Glomerular visceral epithelial cell (primary cell): Measurements from ENCODE around the gene NONO.
"Not testable (repeated sequence)": the region's sequence is repeated elsewhere in the genome, so short reads cannot be mapped to it uniquely, and the experiment has no call there.

Experiments used
- DNase-seq: peaks from one replicate; pipeline ENCODE4 v3.0.0-alpha.2; 2016; ENCODE audit errors: extremely low spot score

The NONO gene

DNA sequence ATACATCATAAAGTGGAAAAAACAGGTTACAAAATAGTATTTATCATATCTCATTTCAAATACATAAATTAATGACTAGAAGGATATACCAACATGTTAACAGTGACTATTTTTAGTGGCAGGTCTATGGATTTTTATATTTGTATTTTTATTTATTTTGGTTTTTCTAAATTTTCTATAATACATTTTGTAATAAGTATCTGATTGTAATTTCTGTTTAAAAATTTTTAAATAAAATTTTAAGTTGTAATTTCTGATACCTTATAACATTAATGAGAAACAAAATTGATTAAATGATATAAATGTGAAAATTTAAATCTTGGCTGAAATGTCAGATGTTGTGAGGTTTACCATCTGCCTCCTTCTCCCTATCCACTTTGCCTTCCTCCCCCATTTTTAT, 2.5 kb downstream of the NONO start:
- no peak for DNase-seq

DNA sequence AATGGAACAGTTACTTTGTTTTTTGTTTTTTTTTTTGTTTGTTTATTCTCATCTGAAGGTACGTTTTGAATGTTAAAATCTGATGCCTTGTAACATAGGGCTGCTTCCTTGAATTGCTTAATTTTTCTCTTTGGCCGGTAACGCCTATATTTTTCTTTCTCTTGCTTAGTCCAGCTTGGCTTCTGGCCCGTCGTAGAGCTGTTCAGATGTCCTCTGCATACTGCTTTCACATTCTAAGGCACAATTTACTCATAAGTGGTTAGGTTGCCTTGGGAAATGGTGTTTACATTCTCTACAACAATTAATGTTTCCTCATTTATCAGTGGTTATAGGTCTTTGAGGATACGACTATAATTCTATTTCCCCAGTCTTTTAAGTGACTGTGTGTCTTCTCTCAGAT, 7.9 kb downstream of the NONO start:
- no peak for DNase-seq

DNA sequence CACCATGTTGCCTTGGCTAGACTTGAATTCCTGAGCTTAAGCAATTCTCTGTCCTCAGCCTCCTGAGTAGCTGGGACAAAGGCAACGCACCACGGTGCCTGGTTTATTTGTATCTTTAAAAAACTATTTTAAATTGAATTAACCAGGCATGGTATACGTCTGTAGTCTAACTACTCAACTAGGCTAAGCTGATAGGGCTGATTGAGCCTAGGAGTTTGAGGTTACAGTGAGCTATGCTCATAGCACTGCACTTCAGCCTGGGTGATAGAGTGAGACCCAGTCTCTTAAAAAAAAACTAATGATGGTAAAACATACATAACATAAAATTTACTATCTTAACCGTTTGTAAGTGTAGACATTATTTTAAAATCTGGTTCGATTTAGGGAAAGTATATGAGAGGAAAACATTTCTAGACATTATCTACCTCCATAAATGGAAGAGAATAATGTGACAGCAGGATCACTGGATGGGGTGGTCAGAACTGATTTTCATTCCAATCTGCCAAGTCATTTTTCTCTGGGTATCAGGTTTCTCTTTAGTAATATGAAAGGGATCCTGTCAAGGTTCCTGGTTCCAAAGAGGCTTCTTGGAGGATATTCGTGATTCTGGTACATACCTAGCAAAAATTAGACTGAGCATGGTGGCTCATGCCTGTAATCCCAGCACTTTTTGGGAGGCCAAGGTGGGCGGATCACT, 9.4 kb downstream of the NONO start:
- DNase-seq, result peak; percentile 36

- DNase-seq, result no peak
Observed at GRCh38 chrX:71296806-71297205, 13.4 kb downstream of the NONO start.

DNA sequence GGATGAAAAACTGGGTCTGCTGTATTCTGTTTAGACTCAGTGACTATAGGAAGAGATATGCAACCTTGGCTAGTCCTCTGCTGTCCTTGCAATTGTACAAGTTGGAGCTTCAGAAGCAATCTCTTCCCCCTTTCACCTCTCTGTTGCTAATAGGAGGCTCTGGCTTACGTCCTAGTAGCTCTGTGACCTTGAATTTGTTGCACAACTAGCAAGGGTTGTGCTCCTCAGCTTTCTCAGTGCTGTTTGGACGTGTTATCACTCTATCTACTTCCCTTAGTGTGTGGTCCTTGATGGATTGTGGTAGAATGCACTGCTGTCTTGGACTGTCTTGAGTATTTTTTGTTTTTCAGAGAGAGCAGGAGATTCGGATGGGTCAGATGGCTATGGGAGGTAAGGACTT, 14.7 kb downstream of the NONO start:
- DNase-seq, result no peak

GRCh38 chrX:71300064-71300463, 16.6 kb downstream of the NONO start:
- DNase-seq, result not testable (repeated sequence)

- DNase-seq, result not testable (repeated sequence)
Observed at GRCh38 chrX:71300495-71300894, 17.1 kb downstream of the NONO start.

DNA sequence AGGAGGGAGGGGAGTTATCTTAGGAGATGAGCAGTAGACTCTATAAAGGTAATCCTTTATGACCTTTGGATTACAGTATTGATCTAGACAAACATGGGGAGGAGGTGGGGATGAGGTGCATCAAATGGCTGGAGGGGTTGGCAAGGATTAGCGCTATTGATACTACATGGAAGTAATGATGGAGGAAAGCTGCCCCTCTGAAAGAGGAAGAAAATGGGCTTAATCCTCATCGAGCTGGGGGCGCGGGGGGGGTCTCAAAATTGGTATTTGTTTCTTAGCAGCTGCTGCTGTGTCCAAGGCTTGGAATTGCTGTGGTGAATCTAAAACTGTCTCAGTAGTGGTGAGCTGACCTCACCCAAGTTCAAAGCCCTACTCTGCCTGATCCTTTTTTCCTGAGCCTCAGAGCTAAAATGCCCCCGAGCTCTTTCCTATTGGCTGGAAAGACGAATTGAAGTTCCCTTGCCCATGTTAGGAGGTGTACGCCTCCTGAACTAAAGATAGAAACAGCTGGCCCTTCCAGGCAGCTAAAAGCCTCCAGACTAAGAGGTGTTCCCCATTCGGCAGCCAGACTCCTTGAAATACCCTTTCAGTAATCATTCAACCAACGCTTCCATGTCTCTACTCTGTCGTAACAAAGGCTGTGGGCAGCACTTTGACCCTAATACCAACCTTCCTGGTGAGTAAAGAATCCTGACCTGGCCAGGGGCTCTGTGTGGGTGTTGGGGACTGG, 17.9 kb downstream of the NONO start, which contains the start of gene ITGB1BP2:
ITGB1BP2 (plus strand) TSS at position 556 of the 730 bp plus-strand sequence; CDS start at position 613, 57 bp downstream.
- DNase-seq, result peak; percentile 11

DNA sequence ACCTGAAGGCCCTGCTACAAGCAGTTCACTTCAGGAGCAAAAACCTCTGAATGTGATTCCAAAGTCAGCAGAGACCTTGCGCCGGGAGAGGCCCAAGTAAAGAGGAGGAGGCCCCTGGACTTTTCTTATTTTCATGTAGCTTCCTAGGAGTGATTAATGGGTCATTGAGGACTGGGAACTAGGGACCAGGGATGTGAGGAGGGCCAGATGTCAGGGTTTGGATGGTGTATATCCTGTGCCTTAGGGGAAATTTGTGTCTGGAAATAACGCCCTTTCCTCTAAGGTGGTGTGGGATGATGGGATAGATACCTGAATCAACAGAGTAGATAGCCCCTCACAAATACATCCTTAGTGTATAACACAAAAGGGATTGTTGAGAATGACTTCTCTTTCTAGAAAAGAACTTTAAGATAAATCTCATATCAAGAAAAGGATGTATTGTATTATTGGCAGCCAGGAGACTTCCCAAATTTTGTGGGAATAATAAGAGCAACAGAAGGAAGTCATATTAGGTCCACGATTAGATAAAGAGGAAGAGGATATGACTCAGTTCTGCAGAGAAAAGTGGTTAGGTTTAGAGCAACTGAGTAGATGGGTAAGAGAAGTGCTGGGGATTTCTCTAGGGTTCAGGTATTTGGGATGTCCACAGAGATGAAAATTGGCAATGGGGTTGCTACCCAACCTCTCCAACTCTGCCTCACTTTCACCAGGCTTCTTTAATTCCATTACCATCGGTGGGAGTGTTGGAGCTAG, 19.2 kb downstream of the NONO start:
- no peak for DNase-seq

- no peak for DNase-seq
Observed at GRCh38 chrX:71304561-71304960, 21.1 kb downstream of the NONO start.

GRCh38 chrX:71315917-71316316, 32.5 kb downstream of the NONO start:
- DNase-seq, result no peak

- not testable (repeated sequence) for DNase-seq
Observed at GRCh38 chrX:71316959-71317358, 33.5 kb downstream of the NONO start.

DNA sequence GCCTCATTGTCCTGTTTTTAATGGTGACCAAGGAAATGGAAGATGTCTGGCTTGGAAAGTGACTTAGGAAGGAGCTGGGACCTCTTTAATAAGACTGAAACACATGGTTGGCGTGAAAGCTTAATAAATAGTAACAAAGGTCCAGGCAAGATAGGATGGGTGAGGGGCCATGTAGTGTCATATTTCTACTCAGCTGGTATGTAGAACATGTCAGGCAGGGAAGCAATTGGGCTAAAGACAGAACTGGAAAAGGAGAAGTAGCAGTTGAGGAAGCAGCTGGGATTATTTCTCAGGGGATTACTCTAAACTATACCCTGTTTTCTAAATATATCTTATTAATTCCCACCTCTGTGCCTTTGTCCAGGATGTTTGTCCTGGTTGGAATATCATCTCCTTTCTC, 36.7 kb downstream of the NONO start:
- no peak for DNase-seq

GRCh38 chrX:71321731-71322130, 38.3 kb downstream of the NONO start:
- no peak for DNase-seq

DNA sequence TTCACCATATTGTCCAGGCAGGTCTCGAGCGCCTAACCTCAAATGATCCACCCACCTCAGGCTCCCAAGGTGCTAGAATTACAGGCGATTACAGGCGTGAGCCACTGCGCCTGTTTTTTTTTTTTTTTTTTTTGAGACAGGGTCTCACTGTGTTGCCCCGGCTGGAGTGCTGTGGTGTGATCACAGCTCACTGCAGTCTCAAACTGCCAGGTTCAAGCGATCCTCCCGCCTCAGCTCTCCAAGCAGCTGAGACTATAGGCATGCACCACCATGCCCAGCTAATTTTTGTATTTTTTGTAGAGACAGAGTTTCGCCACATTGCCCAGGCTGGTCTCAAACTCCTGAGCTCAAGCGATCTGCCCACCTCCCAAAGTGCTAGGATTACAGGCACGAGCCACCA, 41.0 kb downstream of the NONO start:
- not testable (repeated sequence) for DNase-seq

DNA sequence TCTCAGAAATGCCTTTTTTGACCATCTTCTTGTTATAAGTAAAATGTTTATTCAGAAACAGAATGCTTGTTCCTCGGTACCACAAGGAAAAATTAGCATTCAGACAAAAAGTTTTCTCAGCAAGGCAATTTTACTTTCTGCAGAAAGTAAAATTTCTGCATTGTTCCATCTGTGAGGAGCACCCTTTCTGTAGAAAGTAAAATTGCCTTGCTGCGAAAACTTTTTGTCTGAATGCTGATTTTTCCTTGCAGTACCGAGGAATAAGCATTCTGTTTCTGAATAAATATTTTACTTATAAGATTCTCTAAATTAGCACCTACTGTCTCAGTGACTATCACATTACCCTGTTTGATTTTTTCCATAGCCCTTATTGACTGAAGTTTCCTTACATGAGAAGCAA, 43.0 kb downstream of the NONO start:
- no peak for DNase-seq

- DNase-seq, result not testable (repeated sequence)
Observed at GRCh38 chrX:71349151-71349665, 65.8 kb downstream of the NONO start.

DNA sequence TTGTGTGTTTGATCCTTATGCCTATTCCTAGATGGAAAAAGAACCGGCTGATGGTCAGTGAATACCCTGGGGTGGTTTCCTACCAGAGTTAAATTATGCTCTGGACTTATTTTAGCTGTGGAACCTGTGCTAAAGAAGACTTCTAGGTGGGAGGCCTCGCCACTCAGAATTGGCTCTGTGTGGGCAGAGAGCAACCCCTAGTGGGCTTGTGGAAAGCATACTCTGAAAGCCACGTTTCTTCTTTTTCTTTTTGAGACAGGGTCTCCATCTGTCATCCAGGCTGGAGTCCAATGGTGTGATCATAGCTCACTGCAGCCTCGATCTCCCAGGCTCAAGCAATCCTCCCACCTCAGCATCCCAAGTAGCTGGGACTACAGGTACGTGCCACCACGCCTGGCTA, 66.4 kb downstream of the NONO start:
- not testable (repeated sequence) for DNase-seq
